GM12872 (cell line): ENCODE results near the gene EWSR1.

Experiments used
- TF ChIP-seq, protein P1 (sequence below): IDR thresholded peaks from 3 replicates; pipeline ENCODE4 v1.5.1; 2011; ENCODE audit warnings: low read depth, mild to moderate bottlenecking, low read length, moderate library complexity; ENCODE audit not compliant: insufficient read depth

Gene EWSR1

DNA sequence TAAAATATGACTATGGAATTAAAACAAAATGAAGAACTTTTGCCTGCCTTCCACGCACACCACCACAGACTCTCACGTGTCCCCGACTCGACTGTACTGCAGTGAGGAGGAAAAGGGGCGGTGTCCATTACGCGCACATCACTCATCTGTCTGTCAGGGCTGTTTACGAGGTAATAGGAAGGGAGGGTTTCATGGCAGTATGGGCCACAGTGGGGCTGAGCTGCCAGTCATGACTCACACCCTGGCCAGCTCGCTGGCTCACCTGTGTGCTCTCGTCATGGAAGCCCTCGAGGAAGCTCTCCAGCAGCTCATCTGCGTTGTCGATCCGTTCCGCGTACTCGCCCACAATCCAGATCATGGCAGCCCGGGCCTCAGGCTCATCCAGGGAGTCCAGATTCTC lies 80.9 kb downstream of the EWSR1 start:
- TF ChIP-seq, protein P1, sequence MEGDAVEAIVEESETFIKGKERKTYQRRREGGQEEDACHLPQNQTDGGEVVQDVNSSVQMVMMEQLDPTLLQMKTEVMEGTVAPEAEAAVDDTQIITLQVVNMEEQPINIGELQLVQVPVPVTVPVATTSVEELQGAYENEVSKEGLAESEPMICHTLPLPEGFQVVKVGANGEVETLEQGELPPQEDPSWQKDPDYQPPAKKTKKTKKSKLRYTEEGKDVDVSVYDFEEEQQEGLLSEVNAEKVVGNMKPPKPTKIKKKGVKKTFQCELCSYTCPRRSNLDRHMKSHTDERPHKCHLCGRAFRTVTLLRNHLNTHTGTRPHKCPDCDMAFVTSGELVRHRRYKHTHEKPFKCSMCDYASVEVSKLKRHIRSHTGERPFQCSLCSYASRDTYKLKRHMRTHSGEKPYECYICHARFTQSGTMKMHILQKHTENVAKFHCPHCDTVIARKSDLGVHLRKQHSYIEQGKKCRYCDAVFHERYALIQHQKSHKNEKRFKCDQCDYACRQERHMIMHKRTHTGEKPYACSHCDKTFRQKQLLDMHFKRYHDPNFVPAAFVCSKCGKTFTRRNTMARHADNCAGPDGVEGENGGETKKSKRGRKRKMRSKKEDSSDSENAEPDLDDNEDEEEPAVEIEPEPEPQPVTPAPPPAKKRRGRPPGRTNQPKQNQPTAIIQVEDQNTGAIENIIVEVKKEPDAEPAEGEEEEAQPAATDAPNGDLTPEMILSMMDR: no peak
